NCI-H187 treated with DMSO at 0.1 percent for 48 hours (cell line): ENCODE data around the gene TP53I11.

Experiments used
- DNase-seq: peaks from one replicate; lab custom pipeline; 2025; lab: John Stamatoyannopoulos, UW

The TP53I11 gene

GRCh38 chr11:44978274-44978960, 27.7 kb upstream of the TP53I11 start:
- no peak for DNase-seq

DNA sequence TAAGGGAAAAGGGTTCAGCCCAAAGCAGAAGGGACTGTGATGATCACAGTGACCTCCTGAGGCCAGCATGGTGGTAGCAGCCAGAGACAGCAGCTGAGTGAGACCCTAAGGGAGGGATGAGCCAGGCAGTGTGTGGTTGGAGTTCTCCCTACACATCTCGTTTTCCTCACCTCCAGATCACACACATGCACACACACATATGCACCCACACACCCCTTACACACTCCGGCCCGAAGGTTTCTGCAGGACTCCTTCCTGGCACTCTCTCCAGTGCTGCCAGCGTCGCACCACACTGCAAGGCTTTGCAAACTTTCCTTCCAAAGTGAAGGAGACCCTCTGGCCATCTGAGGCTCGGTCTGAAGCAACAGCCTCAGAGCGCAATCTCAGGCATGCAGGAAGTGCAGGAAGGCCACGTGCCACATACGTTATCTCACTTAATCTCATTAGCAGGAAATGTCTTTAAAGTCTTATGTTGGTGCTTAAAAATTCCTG, 26.9 kb upstream of the TP53I11 start:
- DNase-seq, result no peak

GRCh38 chr11:44976576-44976975, 25.9 kb upstream of the TP53I11 start:
- no peak for DNase-seq

DNA sequence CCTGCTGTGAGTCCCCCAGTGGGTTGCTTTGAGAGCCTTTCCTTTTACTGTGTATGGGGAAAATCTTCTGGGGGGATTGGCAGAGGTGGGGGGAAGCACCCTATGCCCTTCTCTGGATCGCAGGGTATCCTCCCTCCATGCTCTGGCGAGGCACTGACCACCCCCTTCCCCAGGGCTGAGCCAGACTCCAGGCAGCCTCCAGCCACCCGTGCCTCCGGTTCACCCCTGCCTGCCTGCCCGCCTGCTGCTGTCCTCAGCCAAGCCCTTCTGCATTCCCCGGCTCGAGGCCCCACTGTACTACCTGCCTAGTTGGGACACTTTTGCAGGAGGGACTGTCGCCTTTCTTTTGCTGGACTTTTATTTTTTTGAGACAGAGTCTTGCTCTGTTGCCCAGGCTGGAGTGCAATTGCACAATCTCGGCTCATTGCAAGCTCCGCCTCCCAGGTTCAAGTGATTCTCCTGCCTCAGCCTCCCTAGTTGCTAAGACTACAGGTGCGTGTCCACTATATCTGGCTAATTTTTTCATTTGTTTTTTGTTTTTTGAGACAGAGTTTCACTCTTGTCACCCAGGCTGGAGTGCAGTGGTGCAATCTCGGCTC, 23.8 kb upstream of the TP53I11 start:
- no peak for DNase-seq

DNA sequence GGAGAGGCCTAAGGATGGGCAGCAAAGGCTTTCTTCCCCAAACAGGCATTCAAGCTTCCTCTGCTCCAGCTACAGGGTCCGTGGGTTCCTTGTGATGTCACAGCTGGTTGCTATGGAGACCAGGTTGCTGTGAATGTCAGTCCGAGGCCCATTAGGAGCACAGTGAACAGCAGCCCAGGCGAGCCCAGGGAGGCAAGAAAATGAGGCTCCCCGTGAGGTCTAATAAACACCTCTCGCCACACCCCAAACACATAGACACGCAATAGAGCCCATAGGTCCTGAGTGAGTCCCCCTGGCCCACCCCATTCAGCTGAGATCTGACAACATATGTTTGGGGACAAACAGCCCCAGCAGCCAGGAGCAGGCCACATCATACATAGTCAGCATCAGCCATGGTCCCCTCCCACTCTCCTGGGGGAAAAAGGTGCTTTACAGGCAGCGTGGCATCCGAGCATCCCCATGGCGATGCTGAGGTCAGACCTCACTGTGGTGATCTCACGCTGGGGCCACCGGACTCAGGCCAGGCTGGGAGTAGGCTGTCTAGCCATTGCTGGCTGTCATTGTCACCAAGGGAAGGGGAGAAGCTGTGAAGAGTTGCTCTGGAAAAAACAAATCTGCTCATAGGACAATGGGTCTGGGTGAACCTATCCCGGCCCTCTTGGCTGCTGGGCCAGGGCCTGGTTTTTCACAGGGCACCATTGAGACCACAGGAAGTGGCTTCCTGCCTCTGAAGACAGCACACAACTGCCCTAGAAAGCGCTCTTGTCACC, 23.1 kb upstream of the TP53I11 start:
- DNase-seq, result no peak

GRCh38 chr11:44972746-44973435, 22.2 kb upstream of the TP53I11 start:
- DNase-seq, result no peak

GRCh38 chr11:44971185-44971584, 20.5 kb upstream of the TP53I11 start:
- DNase-seq, result no peak

DNA sequence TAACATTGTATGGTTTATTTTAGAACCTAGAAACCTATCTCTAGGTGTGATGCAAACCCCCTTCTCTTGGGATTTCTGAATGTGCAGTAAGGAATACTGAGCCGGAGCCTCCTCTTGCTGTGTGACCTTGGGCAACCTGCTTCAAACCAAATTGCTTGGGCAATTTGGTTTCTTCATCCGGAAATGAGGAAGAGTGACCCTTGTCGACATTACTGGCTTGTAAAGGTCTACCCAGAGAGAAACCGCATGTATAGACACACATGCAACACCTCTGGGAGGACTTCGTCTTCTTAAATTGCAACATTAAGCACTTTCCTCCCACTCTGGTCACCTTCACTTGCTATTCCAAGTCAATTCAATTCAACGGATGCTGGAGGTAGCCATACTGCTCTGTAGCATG, 19.6 kb upstream of the TP53I11 start:
- no peak for DNase-seq

DNA sequence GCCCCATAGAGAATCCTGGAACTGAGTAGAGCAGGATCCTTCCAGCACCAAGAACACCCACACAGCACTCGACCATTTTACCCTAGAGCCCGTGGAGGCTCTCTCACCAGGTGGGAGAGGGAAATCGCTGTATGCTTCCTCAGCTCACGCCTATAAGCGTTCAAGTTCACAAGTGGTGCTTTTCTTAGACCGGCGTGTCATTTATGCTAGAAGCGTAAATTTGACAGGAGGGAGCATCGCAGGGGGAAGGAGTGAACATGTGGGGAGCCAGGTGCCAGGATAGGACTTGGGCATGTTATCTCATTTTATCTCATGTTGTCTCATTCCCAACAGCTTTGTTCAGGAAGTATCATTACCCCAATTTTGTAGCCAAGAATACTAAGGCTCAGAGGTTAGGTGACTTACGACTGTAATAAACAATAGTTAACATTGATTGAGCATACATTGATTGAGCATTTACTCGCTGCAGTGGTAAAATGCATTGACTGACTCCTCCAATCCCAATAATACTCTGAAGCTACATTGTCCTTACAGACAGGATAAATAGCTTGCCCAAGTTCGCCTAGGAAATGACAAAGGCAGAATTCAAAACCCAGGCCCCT, 19.1 kb upstream of the TP53I11 start:
- DNase-seq, result no peak

- no peak for DNase-seq
These were observed 17.8 kb upstream of the TP53I11 start for GRCh38 chr11:44968510-44968909.

GRCh38 chr11:44967930-44968496, 17.3 kb upstream of the TP53I11 start:
- DNase-seq, result no peak

DNA sequence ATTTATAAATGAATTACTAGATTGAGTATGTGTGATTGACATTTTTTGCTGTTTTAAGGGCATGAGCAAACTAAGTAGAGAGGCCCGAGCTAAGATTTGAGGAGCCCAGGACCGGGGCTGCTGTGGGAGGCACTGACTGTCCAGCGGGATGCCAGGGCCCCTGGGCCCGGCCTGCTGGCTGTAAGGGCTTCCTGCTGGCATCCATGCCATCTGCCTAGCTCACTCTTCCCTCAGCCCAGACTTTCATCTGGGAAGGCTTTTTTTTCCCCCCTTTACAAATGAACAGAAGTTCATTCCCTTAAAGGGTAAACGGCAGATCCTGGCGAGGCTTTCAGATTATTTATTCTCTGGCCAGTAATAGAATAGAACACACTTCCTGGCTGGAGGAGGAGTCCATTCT, 16.0 kb upstream of the TP53I11 start:
- DNase-seq, result no peak

DNA sequence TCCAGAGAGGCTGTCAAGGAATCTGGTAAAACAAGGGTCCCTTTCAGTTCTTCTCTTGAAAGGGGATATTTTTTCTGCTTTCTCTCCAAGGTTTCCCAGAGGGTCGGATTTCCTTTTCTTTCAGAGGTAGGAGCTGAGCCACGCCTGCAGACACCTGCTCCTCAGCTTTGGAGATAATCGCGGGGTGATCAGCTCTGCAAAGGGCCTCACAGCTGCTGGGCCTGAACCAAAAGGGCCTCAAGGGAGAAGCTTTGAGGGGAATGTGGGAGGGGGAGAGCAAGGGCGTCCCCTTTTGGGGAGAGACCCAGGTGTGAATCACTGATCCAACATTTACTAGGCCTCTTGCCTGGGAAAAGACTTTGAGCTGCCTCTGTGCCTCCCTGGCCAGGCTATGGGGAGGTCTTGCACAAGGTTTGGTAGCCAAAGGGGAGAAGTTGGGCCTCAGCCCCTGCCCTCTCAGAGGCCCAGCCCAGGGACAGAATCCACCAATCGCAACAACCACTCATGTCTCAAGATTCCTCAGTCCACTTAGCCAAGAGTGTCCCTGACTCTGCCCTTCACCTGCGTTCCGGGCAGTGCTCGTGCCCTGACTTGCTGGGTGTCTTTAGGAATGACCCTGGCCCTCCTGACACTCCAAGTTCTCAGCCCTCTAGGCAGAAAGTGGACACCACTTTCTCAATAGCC, 14.0 kb upstream of the TP53I11 start:
- no peak for DNase-seq

- DNase-seq, result no peak
These were observed 13.3 kb upstream of the TP53I11 start for GRCh38 chr11:44963948-44964347.

DNA sequence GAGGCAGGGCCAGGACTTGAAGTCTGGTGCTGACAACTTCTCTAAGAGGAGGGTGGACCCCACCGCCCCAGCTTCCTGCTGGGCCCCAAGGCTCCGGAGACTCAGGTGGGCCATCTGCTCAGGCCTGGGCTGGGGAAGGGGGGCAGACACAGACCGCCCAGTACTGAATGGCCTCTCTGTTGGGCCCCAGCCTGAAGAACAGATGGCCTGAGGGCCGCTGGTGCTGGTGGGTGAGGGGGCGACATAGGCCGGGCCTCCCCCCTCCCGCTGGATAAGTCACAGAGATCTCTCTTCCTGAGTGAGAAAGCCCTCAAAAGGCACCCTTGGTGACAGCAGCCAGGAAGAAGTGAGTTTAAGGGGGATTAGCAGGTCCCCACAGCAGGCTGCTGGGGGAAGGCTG, 12.5 kb upstream of the TP53I11 start:
- DNase-seq, result no peak

GRCh38 chr11:44962464-44962863, 11.8 kb upstream of the TP53I11 start:
- no peak for DNase-seq

- no peak for DNase-seq
These were observed 9.6 kb upstream of the TP53I11 start for GRCh38 chr11:44960200-44960845.

DNA sequence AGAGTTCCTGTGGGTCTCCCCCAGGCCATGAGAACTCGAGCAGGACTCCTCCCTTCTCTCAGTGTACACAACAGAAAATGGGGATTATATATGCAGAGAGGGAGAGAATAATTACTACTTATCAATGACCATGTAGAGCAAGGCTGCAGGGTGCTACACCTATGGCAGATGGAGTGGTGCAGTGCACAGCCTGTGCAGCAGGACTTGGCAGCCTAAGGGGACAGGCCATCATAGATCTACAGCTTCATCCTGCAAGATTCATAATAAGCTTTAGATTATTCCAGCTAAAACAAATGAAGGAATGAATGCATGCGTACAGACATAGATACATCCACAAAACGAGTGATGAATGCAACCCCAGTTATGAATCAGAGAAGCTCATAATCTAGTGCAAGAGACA, 8.4 kb upstream of the TP53I11 start:
- no peak for DNase-seq

DNA sequence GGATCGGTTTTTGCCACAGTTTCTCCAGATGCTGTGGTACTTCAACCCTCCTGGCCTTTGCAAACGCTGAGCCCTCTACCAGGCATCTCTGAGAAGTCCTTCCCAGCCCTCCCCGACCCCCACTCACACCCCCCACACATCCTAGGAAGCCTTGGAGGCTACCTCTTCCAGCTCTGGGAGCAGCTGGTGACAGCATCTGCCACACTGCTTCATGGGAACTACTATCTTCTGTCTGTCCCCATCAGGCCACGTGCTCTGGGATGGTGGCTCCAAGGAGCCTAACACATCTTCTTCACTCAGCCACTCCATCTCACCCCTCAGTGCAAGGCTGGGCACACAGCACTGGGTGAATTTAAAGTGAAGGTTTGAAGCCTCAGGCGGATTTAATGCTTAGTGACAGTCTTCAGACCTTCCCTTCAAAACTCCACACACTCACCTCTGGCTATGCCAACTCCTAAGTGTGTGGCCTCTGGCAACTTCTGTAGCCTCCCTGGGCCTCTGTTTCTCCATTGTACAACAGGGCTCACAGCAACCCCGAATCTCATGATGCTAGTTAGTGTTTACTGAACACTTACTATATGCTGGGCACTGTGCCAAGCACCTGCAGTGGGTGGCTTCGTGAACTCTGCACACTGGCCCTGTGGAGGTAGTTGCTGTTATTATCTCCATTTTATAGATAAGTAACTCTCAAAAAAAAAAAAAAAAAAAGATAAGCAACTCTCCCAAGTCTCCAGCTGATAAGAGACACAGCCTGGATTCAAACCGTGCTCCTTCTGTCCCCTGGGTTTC, 7.3 kb upstream of the TP53I11 start:
- no peak for DNase-seq

- no peak for DNase-seq
These were observed 6.4 kb upstream of the TP53I11 start for GRCh38 chr11:44957040-44957515.
